K562 (cell line): ENCODE results near the gene CLDND2. TPM values are rescaled to one million over a fixed set of nuclear protein-coding genes. Genes with fewer than 3 reads are reported as not detected.
"Not testable (repeated sequence)": the region's sequence is repeated elsewhere in the genome, so short reads cannot be mapped to it uniquely, and the experiment has no call there.

Experiments used
- ATAC-seq: fragments of 200-7000 bp; cut with Tn5 transposase; 3 replicates; pipeline ENCODE4 v1.9.1; 2020; ENCODE audit warnings: moderate library complexity
- BruUV-seq: library from RNA; stranded (reverse); fragments of 400-500 nt; replicated peaks from 2 replicates; lab custom pipeline; 2021; lab: Mats Ljungman, UMichigan
- CTCF ChIA-PET: fragments of 300-600 bp; formaldehyde crosslinking; extraction: SDS; loops from one replicate; lab custom pipeline; 2021; ENCODE audit warnings: low intra/inter-chr PET ratio; lab: Yijun Ruan, JAX
- POLR2A ChIA-PET: fragments of 300-600, 350-650 bp; sonication (Branson Sonifier 250); formaldehyde crosslinking; extraction: SDS; loops from one replicate; lab custom pipeline; 2021; ENCODE audit warnings: antibody characterized with exemption, inconsistent platforms; lab: Yijun Ruan, JAX
- DNase-seq, 4 experiments: peaks; one replicate each; pipeline versions ENCODE4 v3.0.0 to v3.0.0-alpha.2; 2011 to 2018; ENCODE audit warnings: low spot score in 3 of 4, mixed read lengths in 3 of 4; ENCODE audit errors: extremely low read depth in 1 of 4
- FAIRE-seq: peaks from 2 replicates; lab custom pipeline; 2011; peaks lifted over from hg19 to GRCh38; lab: Jason Lieb, UNC
- H2AFZ ChIP-seq: 2 replicates; pipeline ENCODE4 v1.6.0; 2011; ENCODE audit warnings: low read depth, low read length, control low read depth, inconsistent platforms
- H3K27ac ChIP-seq: fragments of 200-600 bp; 3 replicates; pipeline ENCODE4 v1.8.0; 2011; ENCODE audit warnings: low read depth, mild to moderate bottlenecking, control low read depth, inconsistent platforms, low read length, moderate library complexity, mixed read lengths; ENCODE audit errors: extremely low read depth
- H3K27me3 ChIP-seq, 2 experiments: fragments of 300-600 bp in 1 of 2; 2 replicates in 1 of 2; 3 replicates in 1 of 2; pipeline versions ENCODE4 v1.6.0 to v1.8.0; 2011; ENCODE audit warnings: inconsistent platforms in 2 of 2, low read length in 2 of 2, mild to moderate bottlenecking in 1 of 2, mixed read lengths in 1 of 2, moderate library complexity in 1 of 2; ENCODE audit not compliant: control insufficient read depth in 2 of 2, insufficient read depth in 2 of 2
- H3K36me3 ChIP-seq: fragments of 300-600 bp; 3 replicates; pipeline ENCODE4 v1.8.0; 2011; ENCODE audit warnings: mild to moderate bottlenecking, low read length, inconsistent platforms; ENCODE audit not compliant: control insufficient read depth, insufficient read depth
- H3K4me1 ChIP-seq, 2 experiments: fragments of 200-600 bp in 1 of 2; replicated peaks in 1 of 2; 2 replicates in 1 of 2; 3 replicates in 1 of 2; pipeline versions ENCODE4 v1.5.1 to v1.8.0; 2011; ENCODE audit warnings: inconsistent platforms in 2 of 2, low read length in 2 of 2, mild to moderate bottlenecking in 1 of 2, mixed read lengths in 1 of 2, moderate library complexity in 1 of 2; ENCODE audit not compliant: control insufficient read depth in 2 of 2, insufficient read depth in 2 of 2
- H3K4me2 ChIP-seq: 2 replicates; pipeline ENCODE4 v1.6.1; 2011; ENCODE audit warnings: low read length, control low read depth, inconsistent platforms, mixed read lengths; ENCODE audit not compliant: insufficient read depth
- H3K4me3 ChIP-seq: fragments of 200-600 bp; sonication (generic), shearing (Covaris generic); 2 replicates; pipeline ENCODE4 v1.5.1; 2016; ENCODE audit warnings: control low read depth, inconsistent platforms
- H3K79me2 ChIP-seq: fragments of 200-600 bp; 3 replicates; pipeline ENCODE4 v1.8.0; 2011; ENCODE audit warnings: low read length, inconsistent platforms; ENCODE audit not compliant: control insufficient read depth, insufficient read depth
- H3K9ac ChIP-seq, 2 experiments: 2 replicates each; pipeline versions ENCODE4 v1.6.0 to v1.6.1; 2011; ENCODE audit warnings: low read depth in 2 of 2, low read length in 2 of 2, control low read depth in 1 of 2, inconsistent platforms in 1 of 2, mild to moderate bottlenecking in 1 of 2, mixed read lengths in 1 of 2; ENCODE audit not compliant: insufficient read depth in 1 of 2
- H3K9me1 ChIP-seq: one replicate; pipeline ENCODE4 v1.6.0; 2011; ENCODE audit warnings: inconsistent platforms, mild to moderate bottlenecking, low read length, moderate library complexity; ENCODE audit not compliant: control insufficient read depth, insufficient read depth
- H3K9me3 ChIP-seq: replicated peaks from 2 replicates; pipeline ENCODE4 v1.5.1; 2011; ENCODE audit warnings: low read depth, low read length, inconsistent platforms; ENCODE audit not compliant: control insufficient read depth, insufficient read depth
- H4K20me1 ChIP-seq: replicated peaks from 2 replicates; pipeline ENCODE4 v1.6.1; 2011; ENCODE audit warnings: low read length, inconsistent platforms, mixed read lengths; ENCODE audit not compliant: control insufficient read depth, insufficient read depth
- FOSL1 ChIP-seq: fragments of 200-800 bp; sonication (Bioruptor generic); conservative IDR thresholded peaks from 2 replicates; pipeline ENCODE4 v1.6.1; 2016; ENCODE audit warnings: missing genetic modification characterization, missing compliant biosample characterization
- JUND ChIP-seq, 2 experiments: IDR thresholded peaks; 2 replicates in 1 of 2; 3 replicates in 1 of 2; pipeline ENCODE4 v1.6.1; 2011; ENCODE audit warnings: borderline replicate concordance in 2 of 2, low read depth in 2 of 2, low read length in 2 of 2, improper control_type of control experiment in 1 of 2, missing biosample characterization in 1 of 2, missing genetic modification characterization in 1 of 2, missing genetic modification reagents in 1 of 2
- WGBS: fragments of 100-300 bp; shearing (Covaris generic); methylation state at CpG from one replicate; pipeline ENCODE4 v1.1.6; 2016; ENCODE audit warnings: low coverage, mixed read lengths; ENCODE audit not compliant: insufficient coverage; ENCODE audit errors: missing lambda C conversion rate; 5-methylcytosine and 5-hydroxymethylcytosine counted together
- in situ Hi-C: fragments of 300-500 bp; cut with MboI; formaldehyde crosslinking; loops from 4 replicates; pipeline ENCODE4 v1.15.0; 2018; ENCODE audit warnings: inconsistent platforms, mixed read lengths
- intact Hi-C: fragments of 100-400 bp; cut with micrococcal nuclease; formaldehyde crosslinking; loops from 2 replicates; pipeline ENCODE4 v1.14.2; 2022
- polyA plus RNA-seq, 8 experiments: library from polyadenylated mRNA; depleted of rRNA in 4 of 8; stranded (reverse) in 5 of 8; unstranded in 3 of 8; fragments of >200 nt; fragmentation: Nextera tagmentation in 2 of 8; fragmentation: Illumina TruSeq in 1 of 8; extraction: Ambion mirVana in 2 of 8; extraction: Trizol in 1 of 8; gene quantifications; 2 replicates each; pipeline versions ENCODE4 v1.2.1 to v1.2.3, GENCODE V29; 2011 to 2014; ENCODE audit warnings: inconsistent platforms in 1 of 8, missing spikeins in 1 of 8
- total RNA-seq, 7 experiments: library from RNA; depleted of rRNA in 6 of 7; stranded (reverse); fragments of >200 nt in 6 of 7; fragmentation: Illumina TruSeq in 2 of 7; extraction: Trizol in 2 of 7; gene quantifications; 2 replicates each; pipeline versions ENCODE4 v1.2.1 to v1.2.3, GENCODE V29; 2011 to 2021; ENCODE audit warnings: low replicate concordance in 1 of 7

CLDND2 gene
- total and polyA plus RNA-seq, 9 of the 15 experiments (the other 6 are each of a cell fraction or from before 2014, with no cell fraction given), result 0.45 to 4.0 (median 1.2) TPM; not detected in 3

DNA sequence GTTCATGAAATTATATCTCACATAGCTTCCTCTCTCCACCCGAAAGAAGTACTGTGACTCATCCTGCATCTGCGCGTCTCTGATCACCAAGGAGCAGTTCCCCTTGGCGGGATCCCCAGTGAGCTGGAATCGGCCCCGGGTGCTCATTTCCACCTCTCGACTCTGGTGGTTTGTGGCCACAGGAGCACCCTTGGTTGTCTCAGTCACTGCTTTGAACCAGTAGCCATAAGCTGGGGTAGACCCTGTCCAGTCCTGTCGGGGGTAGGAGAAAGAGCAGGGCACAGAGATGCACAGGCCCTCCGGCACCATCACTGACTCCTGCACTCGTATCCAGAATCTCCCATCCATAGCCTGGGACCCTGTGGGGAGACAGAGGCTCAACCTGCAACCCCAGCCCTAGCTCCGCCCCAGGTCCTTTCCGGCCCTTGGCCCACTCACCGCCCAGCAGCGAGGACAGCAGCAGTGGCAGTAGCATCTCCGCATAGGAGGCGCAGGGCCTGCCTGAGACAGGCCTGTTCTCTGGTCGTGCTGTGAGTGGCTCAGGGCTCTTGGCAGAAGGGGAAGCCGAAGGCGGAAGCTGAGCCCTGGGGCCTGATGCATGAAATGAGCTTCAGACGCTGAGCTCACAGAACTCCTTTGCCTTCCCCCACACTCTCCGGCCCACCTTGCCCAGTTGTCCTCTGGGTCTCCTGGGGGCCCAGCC is 48.5 kb upstream of the CLDND2 start, which contains the start of gene SIGLEC10 (continued):
- TF ChIP-seq JUND (IDR thresholded peaks at IDR 0.05; ENCODE audit: borderline replicate concordance, low read depth, low read length) (peak; percentile 70; the same call in 1 of the 2 replicates), JUND (tag; IDR thresholded peaks at IDR 0.05; ENCODE audit: borderline replicate concordance, low read depth, low read length) (peak; percentile 49; the same call in 1 of the 3 replicates), FOSL1 (tag) (peak; percentile 83)
- TF ChIP-seq, all 486 proteins: peak for 12

DNA sequence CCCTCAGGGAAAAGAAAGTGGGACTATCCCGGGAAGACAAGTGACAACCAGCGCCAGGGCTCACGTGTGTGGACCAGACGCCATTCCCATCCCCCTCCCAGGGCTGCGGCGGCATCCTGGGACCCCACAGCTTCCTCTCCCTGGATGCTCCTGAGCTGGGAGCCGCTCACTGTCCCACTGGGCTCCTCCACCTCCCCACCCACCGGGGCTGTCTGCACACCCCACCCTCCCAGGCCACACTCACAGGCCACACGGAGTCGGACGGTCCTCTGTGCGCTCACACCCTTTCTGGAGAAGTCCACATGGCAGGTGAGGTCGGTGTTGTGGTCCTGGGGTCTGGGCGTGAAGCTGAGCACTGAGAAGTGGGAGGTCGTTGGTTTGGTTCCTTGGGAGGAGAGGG is 47.6 kb upstream of the CLDND2 start:
- POLR2A ChIA-PET, H3K9ac ChIP-seq, H3K79me2 ChIP-seq, H3K4me3 ChIP-seq, in situ Hi-C loops, H2AFZ ChIP-seq, intact Hi-C loops, DNase-seq, H3K27me3 ChIP-seq, H3K9me3 ChIP-seq, H3K4me2 ChIP-seq, H4K20me1 ChIP-seq, FAIRE-seq, H3K9me1 ChIP-seq, CTCF ChIA-PET, H3K36me3 ChIP-seq, H3K27ac ChIP-seq, BruUV-seq: not testable (repeated sequence)
- ATAC-seq, result peak; percentile 14; the same call in 2 of the 3 replicates
- 32% methylated on average over 6 of the region's 15 CpGs for WGBS
- peaks cover 9 to 30% of the 10 kb centered on the region in 2 experiments for H3K4me1 ChIP-seq
